GM18502 (cell line): ENCODE measurements around the gene BTBD7.
A peak's percentile ranks its signal among the peaks of the same experiment; 100 is the strongest.
"Not testable (repeated sequence)": the region's sequence is repeated elsewhere in the genome, so short reads cannot be mapped to it uniquely, and the experiment has no call there.

ENCODE experiments used
- ATAC-seq: cut with Tn5 transposase; IDR thresholded peaks from one replicate; pipeline ENCODE4 v1.9.1; 2021; ENCODE audit warnings: mild to moderate bottlenecking; ENCODE audit not compliant: unreplicated experiment, poor library complexity

Gene BTBD7

DNA sequence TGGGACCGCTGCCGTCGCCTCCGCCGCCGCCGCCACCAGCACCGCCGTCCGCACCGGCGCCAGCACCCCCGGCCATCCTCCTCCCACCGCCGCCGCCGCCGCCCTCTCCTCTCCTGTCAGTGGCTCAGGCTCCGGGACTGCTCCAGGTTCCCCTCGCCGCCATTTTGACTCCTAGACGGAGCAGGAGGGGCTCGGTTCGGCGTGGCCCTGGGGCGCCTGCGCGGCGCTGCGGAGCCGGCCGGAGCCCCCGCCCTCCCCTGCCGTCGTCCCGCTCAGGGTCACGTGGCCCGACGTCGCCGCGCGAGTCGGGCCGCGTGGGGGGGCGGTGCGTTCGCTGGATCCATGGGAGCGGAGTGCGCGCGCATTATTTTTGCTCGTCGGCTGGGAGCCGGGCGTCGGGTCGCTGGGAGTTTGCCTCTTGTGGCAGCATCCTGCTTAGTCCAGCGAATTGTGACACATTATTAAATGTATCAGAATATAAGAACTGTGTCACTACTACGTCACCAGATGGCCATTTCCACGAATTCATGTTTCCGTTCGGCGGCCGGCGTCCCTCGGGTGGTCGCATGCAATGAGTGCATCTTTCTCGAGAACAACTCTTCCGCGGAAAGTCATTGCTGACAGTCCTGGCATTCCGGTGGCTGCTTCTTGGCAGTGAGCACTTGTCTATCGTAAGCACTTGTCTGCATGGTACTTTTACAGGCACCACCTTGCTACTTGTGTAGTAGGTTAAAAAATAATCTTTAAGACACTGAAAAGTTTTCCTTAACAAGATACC, at the start of gene BTBD7:
TSS of gene BTBD7 (minus strand) at position 184 of the 778 bp plus-strand sequence. CDS start 36,985 bp downstream, outside the sequence.
- ATAC-seq: peak; percentile 80

- no peak for ATAC-seq
These were observed 48.8 kb upstream of the BTBD7 start for GRCh38 chr14:93381644-93382043.

- ATAC-seq: no peak
These were observed 47.0 kb upstream of the BTBD7 start for GRCh38 chr14:93379831-93380230.

- peak; percentile 98 for ATAC-seq
These were observed 42.9 kb upstream of the BTBD7 start for GRCh38 chr14:93375673-93376156.

DNA sequence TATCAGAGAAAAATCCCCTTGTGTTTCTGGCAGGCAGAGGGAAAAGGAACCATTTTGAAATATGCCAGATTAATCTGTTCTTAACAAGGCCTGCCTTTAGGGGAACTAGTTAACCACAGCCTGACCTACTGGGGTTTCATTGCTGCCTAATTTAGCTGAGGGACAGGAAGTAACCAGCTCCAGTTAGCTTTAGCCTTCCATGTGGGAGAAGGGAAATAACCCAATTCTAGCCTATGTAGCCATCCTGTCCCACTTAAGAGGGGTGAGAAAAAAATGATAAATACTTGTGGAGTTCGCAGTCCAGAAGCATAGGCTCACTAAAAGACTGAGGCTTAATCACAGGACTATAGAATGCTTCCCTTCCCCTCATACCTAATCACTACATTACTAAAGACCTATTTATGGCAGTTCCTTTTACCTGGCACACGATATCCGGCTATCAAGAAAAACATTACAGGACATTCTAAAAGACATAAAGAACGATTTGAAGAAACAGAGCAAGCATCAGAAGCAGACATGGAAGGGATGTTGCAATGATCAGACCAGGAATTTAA, 37.0 kb upstream of the BTBD7 start:
- ATAC-seq: peak; percentile 89

DNA sequence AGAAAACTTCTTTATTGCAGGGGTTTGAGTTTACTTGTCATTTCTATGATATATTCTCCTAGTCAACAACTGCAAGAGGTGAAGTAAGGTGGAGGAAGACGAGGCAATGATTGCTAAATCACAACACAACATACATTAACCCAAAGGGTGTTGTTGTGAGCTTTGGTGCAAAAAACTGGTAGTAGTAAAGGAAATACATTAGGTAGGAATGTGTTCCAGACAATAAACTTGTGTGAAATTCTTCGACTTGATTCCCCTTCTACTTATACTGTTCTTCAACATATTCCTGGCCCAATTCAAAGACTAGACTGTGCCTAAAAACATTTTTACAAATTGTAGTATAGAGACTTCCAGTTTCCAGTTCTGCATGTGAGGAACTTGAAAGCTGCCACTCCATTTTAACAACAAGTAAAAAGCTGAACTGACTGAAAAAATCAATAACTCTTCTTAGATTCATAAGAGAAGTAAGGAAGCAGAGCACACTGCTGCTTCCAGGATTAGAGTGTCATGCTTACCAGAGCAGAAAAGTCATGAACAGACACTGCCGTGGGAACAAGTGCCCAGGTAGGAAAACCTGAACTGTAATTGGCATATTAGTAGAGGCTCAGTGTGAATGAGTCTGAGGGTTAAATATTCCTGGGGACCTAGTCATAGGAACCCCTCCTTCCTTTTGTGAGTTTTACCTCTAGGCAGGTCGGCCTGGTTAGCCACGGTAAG, 36.3 kb upstream of the BTBD7 start:
- ATAC-seq: peak; percentile 18

GRCh38 chr14:93354873-93355272, 22.0 kb upstream of the BTBD7 start:
- not testable (repeated sequence) for ATAC-seq

DNA sequence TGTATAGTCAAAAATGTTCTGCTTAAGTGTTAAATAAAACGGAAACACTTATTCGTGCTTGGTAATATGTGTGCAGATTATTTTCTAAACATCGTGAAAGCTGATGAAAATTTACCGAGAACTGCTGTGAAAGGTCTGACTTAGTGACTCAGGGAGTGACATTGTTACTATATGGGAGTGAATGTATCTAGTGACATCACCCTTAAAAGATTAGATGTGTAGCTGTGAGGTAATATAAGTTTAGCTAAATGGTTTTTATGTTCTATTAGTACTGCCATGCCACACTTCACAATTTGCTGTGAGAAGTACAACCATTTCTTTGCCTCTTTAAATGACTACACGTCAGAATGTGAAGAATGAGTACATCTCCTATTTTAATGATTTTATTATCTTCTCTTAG, 15.5 kb upstream of the BTBD7 start:
- no peak for ATAC-seq

DNA sequence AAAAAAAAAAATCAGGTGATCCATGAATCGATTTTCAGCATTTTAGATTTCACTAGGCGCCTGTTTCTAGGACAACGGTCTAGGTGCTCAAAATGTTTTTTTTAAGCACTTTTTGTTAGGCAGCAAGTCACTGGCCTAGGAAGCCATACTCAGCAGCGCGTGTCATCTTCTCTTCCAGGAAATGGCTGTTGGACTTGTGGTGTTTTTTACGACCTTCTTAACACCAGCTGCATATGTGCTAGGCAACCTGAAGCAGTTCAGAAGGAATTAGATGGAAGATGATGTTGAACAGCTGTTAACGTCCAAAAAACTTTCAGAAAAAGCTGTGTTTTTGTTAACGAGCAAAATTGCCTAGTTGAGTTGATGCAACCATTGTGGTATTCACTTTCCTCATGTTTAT, 15.0 kb upstream of the BTBD7 start:
- no peak for ATAC-seq

DNA sequence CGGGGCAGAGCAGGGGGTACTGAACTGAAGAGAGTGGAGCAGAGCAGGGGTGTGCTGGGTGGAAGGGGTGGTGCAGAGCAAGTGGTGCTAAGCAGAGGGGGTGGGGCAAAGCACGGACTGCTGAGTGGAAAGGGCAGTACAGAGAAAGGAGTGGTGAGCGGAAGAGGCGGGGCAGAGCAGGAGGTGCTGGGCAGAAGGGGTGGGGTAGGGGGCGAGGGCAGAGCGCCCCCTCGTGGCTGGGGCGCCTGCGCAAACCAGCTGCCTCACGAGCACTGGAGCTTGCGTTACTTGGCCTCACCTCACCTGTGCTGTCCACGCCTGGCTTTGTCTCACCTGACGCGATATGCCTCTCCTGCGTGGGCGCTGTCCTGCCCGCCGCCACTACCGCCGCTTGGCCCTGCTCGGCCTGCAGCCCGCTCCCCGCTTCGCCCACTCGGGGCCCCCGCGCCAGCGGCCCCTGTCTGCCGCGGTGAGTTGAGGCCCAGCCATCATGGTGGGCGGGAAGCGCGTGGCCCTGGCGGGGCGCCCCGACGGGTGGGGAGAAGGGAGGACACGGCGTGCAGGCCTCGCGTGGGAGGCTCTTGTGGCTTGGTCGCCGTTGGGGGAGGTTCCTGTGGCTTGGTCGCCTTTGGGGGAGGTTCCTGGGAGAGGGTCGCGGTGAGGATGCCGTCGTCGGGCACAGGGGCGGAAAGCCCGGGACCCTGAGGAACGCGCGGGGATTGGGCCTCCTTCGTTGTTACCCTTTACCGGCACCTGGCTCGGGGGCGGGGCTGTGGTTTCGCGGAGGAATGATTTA, 14.3 kb upstream of the BTBD7 start, which contains the start of gene COX8C:
TSS of gene COX8C (plus strand) at position 257 of the 796 bp plus-strand sequence. CDS start at position 344, 87 bp downstream.
- no peak for ATAC-seq

- no peak for ATAC-seq
These were observed 11.0 kb upstream of the BTBD7 start for GRCh38 chr14:93343797-93344196.

DNA sequence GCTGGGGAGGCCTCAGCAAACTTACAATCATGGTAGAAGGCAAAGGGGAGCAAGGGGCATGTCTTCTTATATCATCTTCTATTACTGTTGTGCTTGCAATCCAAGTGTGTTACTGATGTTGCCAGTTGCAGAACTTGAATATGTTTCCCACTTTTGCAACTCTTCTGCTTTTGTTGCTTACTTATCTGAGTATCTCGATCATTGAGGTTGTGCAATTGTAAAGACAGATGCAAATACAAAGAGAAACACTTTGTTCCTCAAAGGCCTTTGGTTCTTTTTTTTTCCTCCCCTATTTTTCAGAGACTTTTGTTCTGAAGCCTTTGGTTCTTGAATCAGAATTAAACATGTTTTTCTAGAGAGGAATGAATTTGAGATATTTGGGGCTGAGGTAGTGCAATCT, 10.4 kb upstream of the BTBD7 start:
- no peak for ATAC-seq

DNA sequence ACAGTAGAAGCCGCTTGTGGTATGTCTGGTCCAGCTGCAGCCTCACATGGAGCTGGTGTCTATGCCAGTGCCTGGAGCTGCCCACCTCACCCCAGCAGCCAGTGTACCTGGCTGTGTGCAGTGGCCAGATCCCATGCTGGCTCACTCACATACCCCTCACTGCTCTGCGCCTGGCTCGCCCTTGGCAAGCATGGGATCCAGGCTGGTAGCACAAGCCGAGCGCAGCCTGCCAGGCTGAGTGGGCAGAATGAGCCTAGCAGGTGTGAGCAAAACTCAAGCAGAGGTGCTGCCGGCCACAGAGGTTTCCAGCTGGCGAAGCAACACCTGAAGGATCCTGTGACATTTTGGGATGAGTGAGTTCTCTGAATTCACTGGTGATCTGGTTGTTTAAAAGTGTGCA, 5.0 kb upstream of the BTBD7 start:
- ATAC-seq: no peak

DNA sequence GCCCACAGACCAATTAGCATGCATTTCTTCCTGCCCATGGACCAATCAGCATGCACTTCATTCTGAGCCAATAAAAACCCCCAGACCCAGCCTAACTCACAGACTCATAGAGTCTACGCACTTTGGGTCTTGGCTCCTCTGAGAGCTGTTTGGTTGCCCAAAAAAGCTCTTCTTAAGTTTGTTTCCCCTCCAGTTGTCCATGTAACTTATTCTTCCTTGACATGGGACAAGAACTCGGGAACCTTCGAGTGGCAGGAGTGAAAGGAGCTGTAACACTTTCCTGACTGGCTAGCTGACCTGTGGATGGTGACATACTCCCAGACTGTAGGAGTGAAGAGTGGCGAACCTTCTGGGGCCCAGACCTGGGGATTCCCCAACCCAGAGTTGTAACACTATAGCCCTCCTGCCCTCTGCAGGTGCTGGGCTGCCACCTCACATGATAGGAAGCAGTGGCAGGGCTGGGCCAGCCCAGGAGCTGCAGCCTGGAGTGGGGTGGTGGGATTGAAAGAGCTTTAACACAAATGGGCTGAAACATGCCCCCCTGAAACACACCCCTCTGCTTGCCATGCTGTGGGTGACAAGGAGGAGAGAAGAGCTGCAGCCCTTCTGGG, 4.4 kb upstream of the BTBD7 start:
- no peak for ATAC-seq

GRCh38 chr14:93333631-93334103, 831 bp upstream of the BTBD7 start:
- no peak for ATAC-seq

DNA sequence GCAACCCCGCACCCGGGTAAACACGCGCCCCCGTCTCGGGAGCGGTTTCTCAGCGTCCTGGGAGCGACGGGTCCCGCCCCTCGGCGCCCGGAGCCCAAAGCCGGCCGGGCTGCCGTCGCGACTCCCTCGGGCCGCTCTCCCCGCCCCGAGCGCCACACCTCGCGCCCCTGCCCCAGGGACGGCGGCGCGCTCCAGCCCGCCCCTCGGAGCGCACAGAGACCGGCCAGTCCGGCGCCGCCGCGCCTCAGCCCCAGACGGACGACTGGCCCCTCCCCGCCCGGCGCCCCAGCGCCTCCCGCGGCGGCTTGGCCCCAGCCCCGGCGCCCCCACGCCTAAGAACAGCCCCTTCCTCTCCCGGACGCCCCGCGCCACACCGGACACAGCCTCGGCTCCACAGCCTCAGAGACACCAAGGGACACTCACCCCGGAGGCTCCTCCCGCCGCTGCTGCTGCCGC, 411 bp downstream of the BTBD7 start:
- peak; percentile 61 for ATAC-seq

GRCh38 chr14:93331728-93332396, 974 bp downstream of the BTBD7 start:
- no peak for ATAC-seq

DNA sequence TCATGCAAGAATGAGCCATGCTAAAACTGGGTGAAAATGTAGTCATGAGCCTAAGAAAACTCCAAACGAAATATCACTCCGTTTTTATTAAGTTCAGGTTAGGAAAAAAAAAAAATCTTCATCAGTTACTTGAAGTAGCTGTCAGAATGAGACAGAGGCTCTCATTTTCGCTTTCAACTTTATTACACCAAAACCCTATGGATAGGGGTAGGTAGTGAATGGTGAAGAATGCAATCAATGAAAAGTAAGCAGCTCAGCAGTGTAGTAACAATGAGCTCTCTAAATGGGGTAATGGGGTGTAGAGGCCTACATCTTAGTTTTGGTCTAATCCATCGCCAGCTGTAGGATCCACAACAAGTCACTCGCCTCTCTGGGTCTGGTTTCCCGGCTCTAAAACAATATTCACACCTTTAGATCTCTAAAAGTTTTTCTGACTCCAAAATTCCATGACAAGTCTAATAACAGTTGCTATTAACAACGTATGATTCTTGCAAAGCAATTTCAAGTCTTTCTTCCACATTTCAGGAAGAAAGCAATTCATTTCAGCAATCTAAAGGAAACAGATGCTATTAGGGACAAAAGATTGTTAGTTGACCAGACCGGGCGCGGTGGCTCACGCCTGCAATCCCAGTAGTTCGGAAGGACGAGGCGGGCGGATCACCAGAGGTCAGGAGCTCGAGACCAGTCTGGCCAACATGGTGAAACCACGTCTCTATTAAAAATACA, 1.7 kb downstream of the BTBD7 start:
- ATAC-seq: no peak

GRCh38 chr14:93330609-93331000, 2.2 kb downstream of the BTBD7 start:
- ATAC-seq: no peak
